Mesothelial cell of epicardium (in vitro differentiated cells): ENCODE results near the gene SLC49A3. TPM values are rescaled to one million over a fixed set of nuclear protein-coding genes. Genes with fewer than 3 reads are reported as not detected.
A peak's percentile ranks its signal among the peaks of the same experiment; 100 is the strongest.

Experiments used
- DNase-seq, 2 experiments: peaks; one replicate each; pipeline ENCODE4 v3.0.0; 2021; ENCODE audit warnings: low spot score in 2 of 2; ENCODE audit not compliant: unreplicated experiment in 2 of 2
- H3K27ac Mint-ChIP-seq: 2 replicates; pipeline ENCODE4 v1.8.0; 2021; ENCODE audit warnings: mixed read lengths
- H3K27me3 Mint-ChIP-seq: 2 replicates; pipeline ENCODE4 v1.8.0; 2021; ENCODE audit warnings: low read depth, mixed read lengths
- H3K36me3 Mint-ChIP-seq: 2 replicates; pipeline ENCODE4 v1.8.0; 2021; ENCODE audit warnings: mixed read lengths
- H3K4me1 Mint-ChIP-seq: 2 replicates; pipeline ENCODE4 v1.8.0; 2021; ENCODE audit warnings: mixed read lengths
- H3K4me3 Mint-ChIP-seq: 2 replicates; pipeline ENCODE4 v1.8.0; 2021; ENCODE audit warnings: mild to moderate bottlenecking, moderate library complexity, mixed read lengths
- H3K9me3 Mint-ChIP-seq: 2 replicates; pipeline ENCODE4 v1.8.0; 2021; ENCODE audit warnings: mixed read lengths
- CTCF ChIP-seq: fragments of 200-600 bp; sonication (generic); IDR thresholded peaks from one replicate; pipeline ENCODE4 v1.5.0; 2021; ENCODE audit warnings: antibody characterized with exemption; ENCODE audit not compliant: unreplicated experiment
- total RNA-seq: library from RNA; stranded (reverse); gene quantifications from 3 replicates; pipeline ENCODE4 v1.2.1, GENCODE V29; 2021

Gene SLC49A3
- total RNA-seq, 1 donor from 2014 or later: 13.4 TPM

- TF ChIP-seq CTCF: no peak
- Mint-ChIP-seq H3K36me3 (no peaks in the 10 kb centered on the region), H3K4me1 (peaks cover 11% of the 10 kb centered on the region), H3K27ac (no peak overlapping the region), H3K27me3 (no peaks in the 10 kb centered on the region), H3K4me3 (no peak overlapping the region), H3K9me3 (no peaks in the 10 kb centered on the region)
- no peak for DNase-seq
Measured at GRCh38 chr4:678331-679103, 10.4 kb downstream of the SLC49A3 start.

- Mint-ChIP-seq H3K36me3 (peaks cover 5% of the 10 kb centered on the region), H3K4me1 (peaks cover 17% of the 10 kb centered on the region), H3K27ac (no peak overlapping the region), H3K4me3 (no peak overlapping the region), H3K27me3 (no peaks in the 10 kb centered on the region), H3K9me3 (no peaks in the 10 kb centered on the region)
- no peak for TF ChIP-seq CTCF
- DNase-seq: no peak
Measured at GRCh38 chr4:677431-678293, 11.3 kb downstream of the SLC49A3 start.

GRCh38 chr4:676871-677235, 12.1 kb downstream of the SLC49A3 start:
- peak overlapping the region; percentile 25 for H3K27ac Mint-ChIP-seq
- no peak for TF ChIP-seq CTCF
- no peaks in the 10 kb centered on the region for H3K9me3 Mint-ChIP-seq
- DNase-seq: no peak
- H3K4me1 Mint-ChIP-seq: peaks cover 17% of the 10 kb centered on the region
- peak overlapping the region; percentile 17 for H3K4me3 Mint-ChIP-seq
- peaks cover 5% of the 10 kb centered on the region for H3K36me3 Mint-ChIP-seq
- H3K27me3 Mint-ChIP-seq: no peaks in the 10 kb centered on the region

GRCh38 chr4:675980-676870, 12.7 kb downstream of the SLC49A3 start:
- peaks cover 5% of the 10 kb centered on the region for H3K36me3 Mint-ChIP-seq
- H3K27ac Mint-ChIP-seq: peak overlapping the region; percentile 30
- no peak for DNase-seq
- H3K27me3 Mint-ChIP-seq: no peaks in the 10 kb centered on the region
- no peaks in the 10 kb centered on the region for H3K9me3 Mint-ChIP-seq
- no peak for TF ChIP-seq CTCF
- H3K4me1 Mint-ChIP-seq: peaks cover 17% of the 10 kb centered on the region
- peak overlapping the region; percentile 80 for H3K4me3 Mint-ChIP-seq
